ENCODE results near the gene SF3A2.
"Not testable (repeated sequence)": the region's sequence is repeated elsewhere in the genome, so short reads cannot be mapped to it uniquely, and the experiment has no call there.

SF3A2 gene

GRCh38 chr19:2200624-2201294, 35.9 kb upstream of the SF3A2 start:
- H3K56ac ChIP-seq (ENCODE audit: low read length); H2AK5ac ChIP-seq (ENCODE audit: low read length); H3K4me3 ChIP-seq (ENCODE audit: low read length); H3K4me2 ChIP-seq (ENCODE audit: low read length); H3K4me1 ChIP-seq (ENCODE audit: control insufficient read depth, low read depth, low read length); H3K9ac ChIP-seq (ENCODE audit: low read length); H3K27me3 ChIP-seq (ENCODE audit: insufficient read depth, low read length, poor library complexity); H2BK15ac ChIP-seq (replicated peaks; ENCODE audit: low read depth); H3K79me1 ChIP-seq (ENCODE audit: low read length); H3K79me2 ChIP-seq (ENCODE audit: control insufficient read depth, insufficient read depth, low read length); H2BK5ac ChIP-seq (ENCODE audit: low read length); H4K5ac ChIP-seq (ENCODE audit: low read length); H3K4ac ChIP-seq (ENCODE audit: low read depth, low read length); H4K8ac ChIP-seq (ENCODE audit: low read depth, low read length); H3K18ac ChIP-seq (ENCODE audit: low read length); H2BK120ac ChIP-seq (ENCODE audit: low read depth, low read length); H3K27ac ChIP-seq (ENCODE audit: low read depth, low read length); H3K23ac ChIP-seq (ENCODE audit: low read length); H3K36me3 ChIP-seq (ENCODE audit: control insufficient read depth, insufficient read depth, low read length): not testable (repeated sequence)
- DNase-seq, result peak; percentile 28
- WGBS (ENCODE audit: extremely low coverage, insufficient coverage, low lambda C conversion rate), result 100% methylated on average over 37 of the region's 50 CpGs

- Histone ChIP-seq H3K79me2 (ENCODE audit: control insufficient read depth, insufficient read depth, low read length) (peaks cover 1% of the 10 kb centered on the region), H3K4me3 (ENCODE audit: low read length) (no peak overlapping the region), H2BK5ac (ENCODE audit: low read length) (no peak overlapping the region), H3K27ac (ENCODE audit: low read depth, low read length) (no peak overlapping the region), H4K5ac (ENCODE audit: low read length) (no peak overlapping the region), H3K18ac (ENCODE audit: low read length) (no peak overlapping the region), H3K4ac (ENCODE audit: low read depth, low read length) (no peak overlapping the region), H3K27me3 (ENCODE audit: insufficient read depth, low read length, poor library complexity) (no peaks in the 10 kb centered on the region), H3K23ac (ENCODE audit: low read length) (no peak overlapping the region), H3K9ac (ENCODE audit: low read length) (no peak overlapping the region), H2BK120ac (ENCODE audit: low read depth, low read length) (no peak overlapping the region), H3K4me2 (ENCODE audit: low read length) (no peak overlapping the region), H3K4me1 (ENCODE audit: control insufficient read depth, low read depth, low read length) (no peaks in the 10 kb centered on the region), H3K36me3 (ENCODE audit: control insufficient read depth, insufficient read depth, low read length) (peaks cover 1% of the 10 kb centered on the region), H3K56ac (ENCODE audit: low read length) (no peak overlapping the region), H3K79me1 (ENCODE audit: low read length) (peaks cover 6% of the 10 kb centered on the region), H4K8ac (ENCODE audit: low read depth, low read length) (no peak overlapping the region), H2BK15ac (replicated peaks; ENCODE audit: low read depth) (no peak overlapping the region), H2AK5ac (ENCODE audit: low read length) (no peak overlapping the region)
- WGBS (ENCODE audit: extremely low coverage, insufficient coverage, low lambda C conversion rate), result no CpG with 5 or more reads among the region's 21 CpGs
- no peak for DNase-seq
Observed at GRCh38 chr19:2201473-2202148, 35.0 kb upstream of the SF3A2 start.

GRCh38 chr19:2202366-2202765, 34.3 kb upstream of the SF3A2 start:
- Histone ChIP-seq H3K79me2 (ENCODE audit: control insufficient read depth, insufficient read depth, low read length) (peaks cover 1% of the 10 kb centered on the region), H3K4me3 (ENCODE audit: low read length) (no peak overlapping the region), H2BK5ac (ENCODE audit: low read length) (no peak overlapping the region), H3K18ac (ENCODE audit: low read length) (no peak overlapping the region), H3K56ac (ENCODE audit: low read length) (no peak overlapping the region), H4K5ac (ENCODE audit: low read length) (no peak overlapping the region), H2BK120ac (ENCODE audit: low read depth, low read length) (no peak overlapping the region), H3K79me1 (ENCODE audit: low read length) (peaks cover 6% of the 10 kb centered on the region), H3K27me3 (ENCODE audit: insufficient read depth, low read length, poor library complexity) (no peaks in the 10 kb centered on the region), H2BK15ac (replicated peaks; ENCODE audit: low read depth) (no peak overlapping the region), H4K8ac (ENCODE audit: low read depth, low read length) (no peak overlapping the region), H3K27ac (ENCODE audit: low read depth, low read length) (no peak overlapping the region), H3K23ac (ENCODE audit: low read length) (no peak overlapping the region), H2AK5ac (ENCODE audit: low read length) (no peak overlapping the region), H3K4me1 (ENCODE audit: control insufficient read depth, low read depth, low read length) (no peaks in the 10 kb centered on the region), H3K36me3 (ENCODE audit: control insufficient read depth, insufficient read depth, low read length) (peaks cover 1% of the 10 kb centered on the region), H3K4me2 (ENCODE audit: low read length) (no peak overlapping the region), H3K4ac (ENCODE audit: low read depth, low read length) (no peak overlapping the region), H3K9ac (ENCODE audit: low read length) (no peak overlapping the region)
- no CpG with 5 or more reads among the region's 15 CpGs for WGBS (ENCODE audit: extremely low coverage, insufficient coverage, low lambda C conversion rate)
- DNase-seq, result no peak

GRCh38 chr19:2207008-2207407, 29.6 kb upstream of the SF3A2 start:
- no peaks in the 10 kb centered on the region for H3K79me2 ChIP-seq (ENCODE audit: control insufficient read depth, insufficient read depth, low read length)
- H4K5ac ChIP-seq (ENCODE audit: low read length), result no peak overlapping the region
- peaks cover 5% of the 10 kb centered on the region for H3K36me3 ChIP-seq (ENCODE audit: control insufficient read depth, insufficient read depth, low read length)
- H3K4me2 ChIP-seq (ENCODE audit: low read length), result no peak overlapping the region
- no peak overlapping the region for H2BK5ac ChIP-seq (ENCODE audit: low read length)
- H3K27me3 ChIP-seq (ENCODE audit: insufficient read depth, low read length, poor library complexity), result no peaks in the 10 kb centered on the region
- WGBS (ENCODE audit: extremely low coverage, insufficient coverage, low lambda C conversion rate), result no CpG with 5 or more reads among the region's 15 CpGs
- no peak overlapping the region for H3K4me3 ChIP-seq (ENCODE audit: low read length)
- no peak overlapping the region for H2BK15ac ChIP-seq (replicated peaks; ENCODE audit: low read depth)
- no peak overlapping the region for H3K56ac ChIP-seq (ENCODE audit: low read length)
- H3K4me1 ChIP-seq (ENCODE audit: control insufficient read depth, low read depth, low read length), result no peaks in the 10 kb centered on the region
- no peaks in the 10 kb centered on the region for H3K79me1 ChIP-seq (ENCODE audit: low read length)
- H3K27ac ChIP-seq (ENCODE audit: low read depth, low read length), result no peak overlapping the region
- no peak overlapping the region for H3K18ac ChIP-seq (ENCODE audit: low read length)
- H3K23ac ChIP-seq (ENCODE audit: low read length), result no peak overlapping the region
- no peak overlapping the region for H4K8ac ChIP-seq (ENCODE audit: low read depth, low read length)
- H2AK5ac ChIP-seq (ENCODE audit: low read length), result no peak overlapping the region
- H2BK120ac ChIP-seq (ENCODE audit: low read depth, low read length), result no peak overlapping the region
- H3K4ac ChIP-seq (ENCODE audit: low read depth, low read length), result no peak overlapping the region
- no peak overlapping the region for H3K9ac ChIP-seq (ENCODE audit: low read length)
- DNase-seq, result no peak

GRCh38 chr19:2207991-2208860, 28.4 kb upstream of the SF3A2 start:
- Histone ChIP-seq H3K4ac (ENCODE audit: low read depth, low read length) (no peak overlapping the region), H2AK5ac (ENCODE audit: low read length) (no peak overlapping the region), H2BK15ac (replicated peaks; ENCODE audit: low read depth) (no peak overlapping the region), H3K18ac (ENCODE audit: low read length) (no peak overlapping the region), H4K8ac (ENCODE audit: low read depth, low read length) (no peak overlapping the region), H3K79me1 (ENCODE audit: low read length) (no peaks in the 10 kb centered on the region), H3K4me2 (ENCODE audit: low read length) (no peak overlapping the region), H3K56ac (ENCODE audit: low read length) (no peak overlapping the region), H3K23ac (ENCODE audit: low read length) (no peak overlapping the region), H2BK120ac (ENCODE audit: low read depth, low read length) (no peak overlapping the region), H3K36me3 (ENCODE audit: control insufficient read depth, insufficient read depth, low read length) (peaks cover 5% of the 10 kb centered on the region), H3K4me3 (ENCODE audit: low read length) (no peak overlapping the region), H3K79me2 (ENCODE audit: control insufficient read depth, insufficient read depth, low read length) (no peaks in the 10 kb centered on the region), H3K27ac (ENCODE audit: low read depth, low read length) (no peak overlapping the region), H3K27me3 (ENCODE audit: insufficient read depth, low read length, poor library complexity) (no peaks in the 10 kb centered on the region), H3K9ac (ENCODE audit: low read length) (no peak overlapping the region), H4K5ac (ENCODE audit: low read length) (no peak overlapping the region), H3K4me1 (ENCODE audit: control insufficient read depth, low read depth, low read length) (no peaks in the 10 kb centered on the region), H2BK5ac (ENCODE audit: low read length) (no peak overlapping the region)
- DNase-seq, result peak; percentile 62
- no CpG with 5 or more reads among the region's 36 CpGs for WGBS (ENCODE audit: extremely low coverage, insufficient coverage, low lambda C conversion rate)
